T-helper 17 cell (primary cell): Measurements from ENCODE around the gene MYORG. TPM values are rescaled to one million over a fixed set of nuclear protein-coding genes. Genes with fewer than 3 reads are reported as not detected.
A peak's percentile ranks its signal among the peaks of the same experiment; 100 is the strongest.
"Not testable (repeated sequence)": the region's sequence is repeated elsewhere in the genome, so short reads cannot be mapped to it uniquely, and the experiment has no call there.

ENCODE experiments used
- ATAC-seq: fragments of 150-1000 bp; cut with Tn5 transposase; 2 replicates; pipeline ENCODE4 v1.10.0; 2021; ENCODE audit warnings: mild to moderate bottlenecking, moderate library complexity
- DNase-seq, 3 donors: peaks; one replicate each; pipeline versions ENCODE4 v3.0.0 to v3.0.0-alpha.2; 2020 to 2021
- H3K9me3 ChIP-seq: one replicate; pipeline ENCODE4 v1.7.0; 2013; ENCODE audit warnings: low read length, mild to moderate bottlenecking; ENCODE audit not compliant: control insufficient read depth, poor library complexity, severe bottlenecking
- H3K27ac Mint-ChIP-seq: one replicate; pipeline ENCODE4 v1.8.0; 2022; ENCODE audit warnings: mild to moderate bottlenecking, moderate library complexity, mixed read lengths
- H3K27me3 Mint-ChIP-seq: one replicate; pipeline ENCODE4 v1.8.0; 2022; ENCODE audit warnings: mixed read lengths
- H3K36me3 Mint-ChIP-seq: one replicate; pipeline ENCODE4 v1.8.0; 2022; ENCODE audit warnings: low read depth, mixed read lengths
- H3K4me1 Mint-ChIP-seq: one replicate; pipeline ENCODE4 v1.8.0; 2022; ENCODE audit warnings: mild to moderate bottlenecking, mixed read lengths
- H3K4me3 Mint-ChIP-seq: one replicate; pipeline ENCODE4 v1.8.0; 2022; ENCODE audit warnings: mild to moderate bottlenecking, moderate library complexity, mixed read lengths
- total RNA-seq, 4 donors: library from RNA in 2 of 4; stranded (reverse) in 2 of 4; gene quantifications; one replicate each; pipeline ENCODE4 v1.2.3 and lab custom pipeline; 2022 to 2026

MYORG gene
- total RNA-seq, 2 donors from 2014 or later, result 0.42 to 0.65 TPM

DNA sequence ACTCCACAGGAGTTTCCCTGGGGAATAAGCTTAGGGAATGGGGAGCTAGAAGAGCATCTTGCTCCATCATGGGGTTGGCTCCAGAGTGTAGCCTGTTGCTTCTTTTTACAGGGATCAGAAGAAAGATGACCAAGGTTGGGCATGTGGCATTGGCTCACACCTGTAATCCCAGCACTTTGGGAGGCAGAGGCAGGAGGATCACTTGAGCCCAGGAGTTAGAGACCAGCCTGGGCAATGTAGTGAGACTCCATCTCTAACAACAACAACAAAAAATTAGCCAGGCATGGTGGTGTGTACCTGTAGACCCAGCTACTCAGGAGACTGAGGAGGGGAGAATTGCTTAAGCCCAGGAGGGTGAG lies 28.9 kb downstream of the MYORG start:
- ATAC-seq (no peak), DNase-seq (no peak)
- Mint-ChIP-seq H3K27ac (no peak overlapping the region), H3K27me3 (no peaks in the 10 kb centered on the region), H3K4me1 (no peaks in the 10 kb centered on the region), H3K4me3 (no peak overlapping the region), H3K36me3 (peaks cover 5% of the 10 kb centered on the region)
- no peaks in the 10 kb centered on the region for H3K9me3 ChIP-seq

DNA sequence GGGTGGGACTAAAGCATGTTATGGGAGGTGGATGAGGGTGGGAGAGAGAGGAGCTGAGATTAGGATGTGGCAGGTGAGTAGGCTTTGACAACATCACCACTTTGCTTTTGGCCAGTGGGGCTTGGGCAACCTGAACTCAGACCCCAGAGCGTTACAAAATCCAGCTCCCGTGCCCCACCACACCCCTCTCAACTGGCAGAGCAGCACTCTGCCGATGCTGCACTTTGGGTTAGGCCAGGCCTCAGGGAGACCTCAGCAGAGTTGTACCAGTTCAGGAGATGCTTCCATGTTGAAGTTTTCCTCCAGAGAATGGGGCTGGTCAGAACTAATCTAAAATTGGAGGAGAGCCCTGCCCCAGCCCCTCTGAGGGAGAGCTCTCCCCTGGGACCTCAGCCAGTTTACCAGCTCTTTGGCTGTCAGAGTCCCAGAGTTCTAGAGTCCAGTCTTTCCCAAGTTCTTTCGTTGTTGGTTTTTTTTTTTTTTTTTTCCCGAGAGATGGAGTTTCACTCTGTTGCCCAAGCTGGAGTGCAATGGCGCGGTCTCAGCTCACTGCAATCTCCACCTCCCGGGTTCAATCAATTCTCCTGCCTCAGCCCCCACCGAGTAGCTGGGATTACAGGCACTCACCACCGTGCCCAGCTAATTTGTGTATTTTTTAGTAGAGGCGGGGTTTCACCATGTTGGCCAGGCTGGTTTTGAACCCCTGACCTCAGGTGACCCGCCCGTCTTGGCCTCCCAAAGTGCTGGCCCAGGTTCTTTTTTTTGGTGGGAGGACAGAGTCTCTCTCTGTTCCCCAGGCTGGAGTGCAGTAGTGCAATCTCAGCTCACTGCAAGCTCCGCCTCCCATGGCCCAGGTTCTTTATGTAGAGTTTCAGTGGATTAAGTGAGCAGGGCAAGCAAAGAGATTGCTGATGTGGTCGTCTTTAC lies 29.6 kb downstream of the MYORG start:
- H3K9me3 ChIP-seq, result no peaks in the 10 kb centered on the region
- DNase-seq (no peak), ATAC-seq (no peak)
- no peak overlapping the region for H3K27ac Mint-ChIP-seq
- peaks cover 5% of the 10 kb centered on the region for H3K36me3 Mint-ChIP-seq
- H3K4me3 Mint-ChIP-seq, result no peak overlapping the region
- no peaks in the 10 kb centered on the region for H3K27me3 Mint-ChIP-seq
- H3K4me1 Mint-ChIP-seq, result no peaks in the 10 kb centered on the region

GRCh38 chr9:34343605-34344004 lies 33.1 kb downstream of the MYORG start:
- H3K27ac Mint-ChIP-seq, result no peak overlapping the region
- no peaks in the 10 kb centered on the region for H3K9me3 ChIP-seq
- no peak for DNase-seq
- no peaks in the 10 kb centered on the region for H3K4me1 Mint-ChIP-seq
- H3K4me3 Mint-ChIP-seq, result no peak overlapping the region
- no peaks in the 10 kb centered on the region for H3K27me3 Mint-ChIP-seq
- no peaks in the 10 kb centered on the region for H3K36me3 Mint-ChIP-seq
- no peak for ATAC-seq

- H3K36me3 Mint-ChIP-seq, result no peaks in the 10 kb centered on the region
- no peak overlapping the region for H3K27ac Mint-ChIP-seq
- ATAC-seq (no peak), DNase-seq (no peak)
- no peak overlapping the region for H3K4me3 Mint-ChIP-seq
- no peaks in the 10 kb centered on the region for H3K27me3 Mint-ChIP-seq
- H3K4me1 Mint-ChIP-seq, result no peaks in the 10 kb centered on the region
- no peaks in the 10 kb centered on the region for H3K9me3 ChIP-seq
These were observed 33.6 kb downstream of the MYORG start for GRCh38 chr9:34343090-34343489.

GRCh38 chr9:34341659-34342295 lies 34.9 kb downstream of the MYORG start:
- Mint-ChIP-seq H3K27me3 (no peaks in the 10 kb centered on the region), H3K27ac (no peak overlapping the region), H3K36me3 (no peaks in the 10 kb centered on the region), H3K4me3 (no peak overlapping the region), H3K4me1 (no peaks in the 10 kb centered on the region)
- ATAC-seq (no peak), DNase-seq (no peak)
- no peaks in the 10 kb centered on the region for H3K9me3 ChIP-seq

- Mint-ChIP-seq H3K4me1 (peaks cover 6% of the 10 kb centered on the region), H3K27me3 (no peaks in the 10 kb centered on the region), H3K36me3 (no peaks in the 10 kb centered on the region), H3K4me3 (no peak overlapping the region), H3K27ac (no peak overlapping the region)
- H3K9me3 ChIP-seq, result no peaks in the 10 kb centered on the region
- DNase-seq (no peak), ATAC-seq (no peak)
These were observed 37.9 kb downstream of the MYORG start for GRCh38 chr9:34338665-34339385.

DNA sequence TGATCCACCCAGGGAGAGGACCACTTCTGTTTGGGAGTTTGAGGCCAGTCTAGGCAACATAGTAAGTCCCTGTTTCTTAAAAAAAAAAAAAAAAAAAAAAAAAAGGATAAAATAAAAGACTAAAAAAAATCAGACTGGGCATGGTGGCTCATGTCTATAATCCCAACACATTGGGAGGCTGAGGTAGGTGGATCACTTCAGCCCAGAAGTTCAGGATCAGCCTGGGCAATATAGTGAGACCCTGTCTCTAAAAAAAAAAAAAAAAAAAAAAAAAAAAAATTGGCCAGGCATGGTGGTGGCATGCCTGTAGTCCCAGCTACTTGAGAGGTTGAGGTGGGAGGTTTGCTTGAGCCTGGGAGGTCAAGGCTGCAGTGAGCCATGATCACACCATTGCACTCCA lies 38.6 kb downstream of the MYORG start:
- H3K36me3 Mint-ChIP-seq, H3K4me1 Mint-ChIP-seq, H3K27ac Mint-ChIP-seq, DNase-seq, H3K4me3 Mint-ChIP-seq, H3K27me3 Mint-ChIP-seq, ATAC-seq, H3K9me3 ChIP-seq: not testable (repeated sequence)

- H3K4me1 Mint-ChIP-seq, result peaks cover 11% of the 10 kb centered on the region
- ATAC-seq (no peak), DNase-seq (no peak)
- no peaks in the 10 kb centered on the region for H3K27me3 Mint-ChIP-seq
- no peaks in the 10 kb centered on the region for H3K9me3 ChIP-seq
- H3K4me3 Mint-ChIP-seq, result no peak overlapping the region
- no peaks in the 10 kb centered on the region for H3K36me3 Mint-ChIP-seq
- H3K27ac Mint-ChIP-seq, result peak overlapping the region; percentile 4
These were observed 39.3 kb downstream of the MYORG start for GRCh38 chr9:34337403-34337802.

GRCh38 chr9:34335376-34335775 lies 41.3 kb downstream of the MYORG start:
- no peaks in the 10 kb centered on the region for H3K9me3 ChIP-seq
- Mint-ChIP-seq H3K27me3 (no peaks in the 10 kb centered on the region), H3K27ac (no peak overlapping the region), H3K4me3 (no peak overlapping the region), H3K36me3 (no peaks in the 10 kb centered on the region), H3K4me1 (peaks cover 24% of the 10 kb centered on the region)
- ATAC-seq, result no peak
- no peak for DNase-seq

GRCh38 chr9:34334916-34335315 lies 41.8 kb downstream of the MYORG start:
- H3K4me1 Mint-ChIP-seq, result peaks cover 28% of the 10 kb centered on the region
- DNase-seq (no peak), ATAC-seq (no peak)
- no peaks in the 10 kb centered on the region for H3K36me3 Mint-ChIP-seq
- no peak overlapping the region for H3K4me3 Mint-ChIP-seq
- no peaks in the 10 kb centered on the region for H3K9me3 ChIP-seq
- no peaks in the 10 kb centered on the region for H3K27me3 Mint-ChIP-seq
- H3K27ac Mint-ChIP-seq, result no peak overlapping the region

DNA sequence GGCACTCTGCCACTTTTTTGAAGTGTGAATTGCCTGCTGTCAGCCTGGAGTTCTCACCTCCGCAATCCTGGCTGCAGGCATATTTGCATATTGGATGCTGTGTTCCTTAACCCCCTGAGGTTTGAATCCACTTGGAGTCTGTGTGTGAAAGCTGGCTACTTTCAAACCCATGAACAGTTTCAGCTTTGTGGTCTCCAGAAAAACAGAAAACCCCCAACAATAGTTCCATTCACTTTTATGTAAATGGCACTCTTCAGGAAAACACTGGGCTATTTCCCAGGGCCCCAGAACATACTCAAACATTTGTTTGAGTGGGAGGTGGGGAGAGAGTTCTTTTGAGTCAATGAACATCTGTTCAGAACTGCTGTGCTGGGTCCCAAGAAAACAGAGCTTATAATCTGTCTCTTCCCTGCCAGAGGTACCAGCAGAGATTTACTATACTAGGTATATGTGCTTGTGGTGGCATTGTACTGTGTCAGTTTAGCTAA lies 42.3 kb downstream of the MYORG start:
- ATAC-seq, result no peak
- Mint-ChIP-seq H3K27ac (no peak overlapping the region), H3K4me1 (peaks cover 30% of the 10 kb centered on the region), H3K27me3 (no peaks in the 10 kb centered on the region), H3K36me3 (no peaks in the 10 kb centered on the region), H3K4me3 (no peak overlapping the region)
- no peak for DNase-seq
- H3K9me3 ChIP-seq, result no peaks in the 10 kb centered on the region

- DNase-seq (no peak), ATAC-seq (no peak)
- no peak overlapping the region for H3K4me3 Mint-ChIP-seq
- H3K27ac Mint-ChIP-seq, result no peak overlapping the region
- no peaks in the 10 kb centered on the region for H3K27me3 Mint-ChIP-seq
- peaks cover 33% of the 10 kb centered on the region for H3K4me1 Mint-ChIP-seq
- no peaks in the 10 kb centered on the region for H3K36me3 Mint-ChIP-seq
- H3K9me3 ChIP-seq, result no peaks in the 10 kb centered on the region
These were observed 42.9 kb downstream of the MYORG start for GRCh38 chr9:34333836-34334235.
